Daoy (cell line): ENCODE data around the gene INSR. TPM values are rescaled to one million over a fixed set of nuclear protein-coding genes. Genes with fewer than 3 reads are reported as not detected.

Experiments used
- DNase-seq: peaks from one replicate; pipeline ENCODE4 v3.0.0-alpha.2; 2015; ENCODE audit warnings: low read depth
- total RNA-seq: library from RNA; depleted of rRNA; stranded (reverse); fragments of >200 nt; shearing (Covaris generic); gene quantifications from 2 replicates; pipeline ENCODE4 v1.2.3, GENCODE V29; 2014

The INSR gene
- total RNA-seq, 1 experiment from 2014 or later = 8.9 TPM

DNA sequence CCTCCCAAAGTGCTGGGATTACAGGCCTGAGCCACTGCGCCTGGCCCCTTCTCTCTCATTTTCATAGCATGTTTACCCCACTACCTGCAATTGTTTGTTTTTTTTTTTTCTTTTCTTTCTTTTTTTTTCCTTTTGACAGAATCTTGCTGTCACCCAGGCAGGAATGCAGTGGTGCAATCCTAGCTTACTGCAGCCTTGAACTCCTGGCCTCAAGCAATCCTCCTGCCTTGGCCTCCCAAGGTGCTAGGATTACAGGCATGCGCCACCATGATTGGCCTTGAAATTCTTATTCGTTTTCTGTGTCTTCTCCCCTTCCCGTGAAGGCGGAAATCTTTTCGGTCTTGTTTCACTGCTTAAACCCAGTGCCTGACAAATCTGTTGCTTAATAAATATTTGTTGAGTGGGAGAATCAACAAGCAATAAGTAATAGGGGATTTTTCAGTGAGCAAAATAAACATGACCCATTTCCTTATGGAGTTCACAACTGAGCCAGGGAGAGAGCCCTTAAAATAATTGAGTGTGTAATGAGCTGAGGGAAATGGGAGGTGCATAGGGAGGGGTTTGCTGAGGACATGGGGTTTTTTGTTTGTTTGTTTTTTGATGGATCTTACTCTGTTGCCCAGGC lies 1.8 kb upstream of the INSR start:
- no peak for DNase-seq

DNA sequence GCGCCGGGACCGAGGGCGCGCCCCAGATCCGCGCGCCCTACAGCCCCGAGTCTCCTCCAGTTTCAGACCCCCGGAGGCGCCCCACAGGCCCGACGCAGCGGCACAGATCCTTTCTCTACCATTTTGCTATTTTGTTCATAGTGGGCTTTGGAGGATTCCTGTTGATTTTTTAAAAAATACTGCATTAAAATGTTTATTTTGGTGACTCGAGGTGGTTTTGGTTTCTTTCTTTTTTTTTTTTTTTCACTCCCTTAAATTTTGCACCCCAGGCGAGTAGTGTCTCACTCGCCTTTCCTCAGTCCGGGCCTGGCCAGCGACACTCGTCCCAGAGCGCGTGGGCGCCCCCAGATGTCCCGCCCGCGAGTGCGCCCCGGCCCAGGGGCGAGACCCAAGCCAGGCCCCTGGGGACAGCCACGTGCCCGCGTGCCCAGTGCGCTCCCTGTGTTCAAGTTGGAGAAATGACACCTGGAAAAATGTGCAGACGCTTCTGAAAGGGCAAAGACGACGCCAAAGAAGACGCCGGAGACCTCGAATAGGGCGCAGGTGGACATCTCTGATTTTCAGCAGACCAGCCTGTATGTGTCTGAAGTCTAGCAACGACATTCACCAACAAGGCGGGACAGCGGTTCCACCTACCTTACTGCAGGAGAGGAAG lies 471 bp upstream of the INSR start:
- peak; percentile 75 for DNase-seq

DNA sequence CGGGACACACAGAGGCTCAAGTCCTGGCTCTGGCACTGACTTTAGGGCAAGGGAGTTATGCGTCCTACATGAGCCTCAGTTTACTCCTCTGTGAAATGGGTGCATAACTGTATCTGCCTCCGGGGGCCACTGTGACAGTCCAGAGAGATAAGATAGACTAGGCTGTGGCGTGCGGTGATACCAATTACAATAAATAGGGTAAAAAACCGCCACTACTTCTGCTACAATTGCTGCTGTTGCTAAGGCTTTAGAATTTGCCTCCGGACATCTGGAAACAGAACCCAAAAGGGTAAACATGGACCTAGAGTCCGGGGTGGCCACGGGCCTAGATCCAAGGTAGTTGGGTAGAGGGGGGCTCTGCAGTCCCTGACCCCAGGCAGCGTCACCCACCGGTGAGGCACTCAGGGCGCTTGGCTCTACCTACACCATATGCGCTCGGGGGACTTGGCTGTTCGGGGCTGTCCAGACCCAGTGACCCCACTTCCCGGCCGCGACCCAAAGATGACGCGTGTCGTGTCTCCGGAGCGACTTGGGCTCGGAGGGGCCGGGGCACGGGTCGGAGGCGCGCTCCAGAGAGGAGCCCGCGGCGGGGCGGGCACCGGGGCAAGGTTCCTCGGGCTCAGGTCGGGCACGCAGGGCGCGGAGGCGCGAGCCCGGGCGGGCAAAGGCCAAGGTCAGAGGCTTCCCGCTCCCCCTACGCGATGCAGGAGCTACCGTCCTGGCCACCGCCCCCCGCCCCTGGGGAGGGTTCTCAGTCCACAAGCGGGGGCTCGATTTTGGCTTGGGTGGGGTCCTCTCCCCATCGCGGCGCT lies 1.1 kb downstream of the INSR start:
- DNase-seq = no peak

DNA sequence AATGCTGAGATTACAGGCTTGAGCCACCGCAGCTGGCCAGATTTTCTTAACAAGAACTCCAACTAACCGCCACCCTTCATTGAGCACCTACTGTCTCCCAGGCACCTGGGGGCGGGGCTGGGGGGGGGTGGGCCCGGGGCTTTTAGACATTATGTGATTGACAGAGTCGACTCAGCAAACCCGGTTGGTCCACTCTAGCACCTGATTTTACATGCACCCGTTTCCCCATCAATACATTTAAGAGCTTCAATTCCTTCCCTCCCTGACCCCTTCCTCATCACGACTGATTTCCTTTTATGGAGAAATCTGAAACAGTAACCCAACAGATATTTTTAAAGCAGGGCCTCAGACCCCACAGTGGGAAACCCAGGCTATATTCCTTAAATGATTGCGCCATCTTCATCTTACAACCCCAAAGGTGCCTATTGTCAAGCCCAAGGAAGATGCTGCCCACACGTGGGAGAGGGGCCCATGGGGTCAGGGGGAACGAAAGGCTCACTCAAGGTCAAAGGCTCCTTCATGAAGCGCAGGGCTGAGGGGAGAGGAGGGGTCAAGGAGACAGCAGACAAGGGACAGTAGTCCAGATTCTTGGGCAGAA lies 1.8 kb downstream of the INSR start:
- no peak for DNase-seq

DNA sequence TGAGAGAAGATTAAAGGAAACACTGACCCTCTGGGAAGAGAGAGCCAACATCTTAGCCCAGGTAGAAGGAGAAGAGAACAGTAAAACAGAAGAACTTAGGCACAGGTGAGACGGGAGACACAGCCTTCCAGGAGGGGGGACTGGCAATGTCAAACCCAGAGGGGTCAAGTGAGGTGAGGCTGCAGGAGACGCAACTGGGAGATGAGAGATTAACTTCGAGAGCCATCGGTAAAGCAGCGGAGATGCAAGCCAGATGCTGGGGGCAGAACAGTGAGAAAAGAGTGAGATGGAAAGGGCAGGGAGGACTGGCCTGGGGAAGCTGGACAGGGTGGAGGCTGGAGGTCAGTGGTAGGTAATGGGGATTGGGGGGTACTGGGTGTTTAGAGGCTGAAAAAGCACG lies 5.2 kb downstream of the INSR start:
- no peak for DNase-seq

DNA sequence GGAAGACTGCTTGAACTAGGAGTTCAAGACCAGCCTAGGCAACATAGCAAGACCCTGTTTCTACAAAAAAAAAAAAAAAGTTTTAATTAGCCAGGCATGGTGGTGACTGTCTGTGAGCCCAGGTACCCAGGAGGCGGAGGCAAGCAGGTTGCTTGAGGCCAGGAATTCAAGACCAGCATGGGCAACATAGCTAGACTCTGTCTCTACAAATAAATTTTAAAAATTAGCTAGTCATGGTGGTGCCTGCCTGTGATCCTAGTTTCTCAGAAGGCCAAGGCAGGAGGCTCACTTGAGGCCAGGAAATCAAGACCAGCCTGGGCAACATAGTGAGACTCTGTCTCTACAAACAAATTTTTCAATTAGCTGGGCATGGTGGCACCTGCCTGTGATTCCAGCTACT lies 6.1 kb downstream of the INSR start:
- no peak for DNase-seq

DNA sequence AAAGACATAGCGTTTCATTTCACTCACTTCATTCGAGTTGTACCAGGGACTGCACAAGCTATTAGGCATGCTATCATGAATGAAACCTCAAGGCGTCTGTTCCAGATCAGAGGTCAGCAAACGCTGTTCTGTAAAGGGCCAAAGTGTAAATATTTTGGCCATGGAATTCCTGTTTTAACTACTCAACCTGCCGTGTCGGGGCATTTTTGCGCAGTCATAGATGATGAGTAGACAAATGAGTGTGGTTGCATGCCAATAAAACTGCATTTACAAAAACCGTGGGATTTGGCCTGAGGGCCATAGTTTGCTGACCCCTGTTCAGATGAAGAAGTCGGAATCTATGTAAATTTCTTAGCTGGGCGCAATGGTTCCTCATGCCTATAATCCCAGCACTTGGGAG lies 6.5 kb downstream of the INSR start:
- DNase-seq = peak; percentile 60

DNA sequence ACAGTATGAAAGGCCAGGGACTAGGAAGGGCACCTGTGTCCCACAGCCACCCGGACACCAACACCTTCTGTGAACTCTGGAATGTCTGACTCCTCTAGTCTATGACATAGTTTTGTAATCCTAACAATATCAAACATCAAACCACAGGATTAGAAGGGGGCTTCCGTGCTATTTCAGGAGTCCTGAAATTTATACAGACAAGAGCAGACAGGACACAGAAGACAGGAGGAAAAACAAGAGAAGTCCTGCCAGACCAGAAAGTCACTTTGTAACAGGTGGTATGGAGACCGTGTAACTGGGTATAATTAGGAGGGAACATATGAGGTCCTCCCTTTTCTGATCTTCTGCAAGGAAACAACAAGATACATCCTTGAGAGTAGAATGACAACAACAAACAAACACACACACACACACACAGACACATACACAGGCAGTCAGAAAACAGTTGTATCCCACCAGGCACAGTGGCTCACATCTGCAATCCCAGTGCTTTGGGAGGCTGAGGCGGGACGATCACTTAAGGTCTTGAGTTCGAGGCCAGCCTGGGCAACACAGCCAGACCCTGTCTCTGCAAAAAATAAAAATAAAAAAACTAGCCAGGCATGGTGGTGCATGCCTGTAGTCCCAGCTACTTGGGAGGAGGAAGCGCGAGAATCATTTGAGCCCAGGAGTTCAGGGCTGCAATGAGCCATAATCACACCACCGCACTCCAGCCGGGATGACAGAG lies 13.1 kb downstream of the INSR start:
- no peak for DNase-seq

DNA sequence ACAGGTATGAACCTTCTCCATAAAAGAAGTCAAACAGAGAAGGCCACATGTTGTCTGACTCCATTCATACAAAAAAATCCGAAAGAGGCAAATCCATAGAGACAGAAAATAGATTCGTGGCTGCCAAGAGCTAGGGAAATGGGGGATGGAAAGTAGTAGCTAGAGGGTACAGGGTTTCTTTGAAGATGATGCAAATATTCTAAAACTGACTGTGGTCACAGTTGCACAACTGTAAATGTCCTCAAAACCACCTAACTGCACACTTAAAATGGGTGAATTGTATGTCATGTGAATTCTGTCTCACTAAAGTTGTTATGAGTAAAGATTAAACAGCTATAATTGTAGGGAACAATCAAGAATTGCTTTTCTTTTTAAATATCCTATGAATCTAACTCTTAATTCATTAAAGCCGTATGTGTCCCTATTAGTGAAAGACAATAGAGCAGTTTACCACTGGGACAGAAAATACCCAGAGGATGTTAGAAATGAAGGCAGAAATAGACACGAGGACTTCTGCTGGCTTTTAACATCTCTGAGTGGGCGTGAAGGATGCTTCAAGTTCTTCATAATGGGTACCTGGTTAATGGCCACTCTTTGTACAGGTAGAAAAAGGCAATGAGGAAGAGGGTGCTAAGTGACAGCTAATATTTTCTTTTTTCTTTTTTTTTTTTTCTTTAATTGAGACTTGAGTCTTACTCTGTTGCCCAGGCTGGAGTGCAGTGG lies 21.2 kb downstream of the INSR start:
- DNase-seq = no peak

DNA sequence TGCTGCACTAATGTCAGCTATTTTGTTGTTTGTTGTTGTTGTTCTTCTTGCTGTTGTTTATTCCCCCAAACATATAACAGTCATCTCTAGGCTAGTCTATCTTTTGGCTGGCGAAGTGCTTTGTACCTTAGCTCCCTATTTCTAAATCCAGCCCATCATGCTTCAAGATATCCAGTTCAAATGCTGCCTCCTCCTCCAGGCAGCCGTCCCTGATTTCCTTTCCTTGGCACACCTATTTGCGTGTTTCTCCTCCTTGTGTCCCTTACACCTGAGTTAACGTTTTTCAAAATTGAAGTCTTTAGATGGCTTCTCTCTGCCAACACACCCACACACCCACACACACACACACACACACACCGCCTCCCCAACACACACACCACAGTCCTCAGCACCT lies 25.5 kb downstream of the INSR start:
- DNase-seq = no peak

DNA sequence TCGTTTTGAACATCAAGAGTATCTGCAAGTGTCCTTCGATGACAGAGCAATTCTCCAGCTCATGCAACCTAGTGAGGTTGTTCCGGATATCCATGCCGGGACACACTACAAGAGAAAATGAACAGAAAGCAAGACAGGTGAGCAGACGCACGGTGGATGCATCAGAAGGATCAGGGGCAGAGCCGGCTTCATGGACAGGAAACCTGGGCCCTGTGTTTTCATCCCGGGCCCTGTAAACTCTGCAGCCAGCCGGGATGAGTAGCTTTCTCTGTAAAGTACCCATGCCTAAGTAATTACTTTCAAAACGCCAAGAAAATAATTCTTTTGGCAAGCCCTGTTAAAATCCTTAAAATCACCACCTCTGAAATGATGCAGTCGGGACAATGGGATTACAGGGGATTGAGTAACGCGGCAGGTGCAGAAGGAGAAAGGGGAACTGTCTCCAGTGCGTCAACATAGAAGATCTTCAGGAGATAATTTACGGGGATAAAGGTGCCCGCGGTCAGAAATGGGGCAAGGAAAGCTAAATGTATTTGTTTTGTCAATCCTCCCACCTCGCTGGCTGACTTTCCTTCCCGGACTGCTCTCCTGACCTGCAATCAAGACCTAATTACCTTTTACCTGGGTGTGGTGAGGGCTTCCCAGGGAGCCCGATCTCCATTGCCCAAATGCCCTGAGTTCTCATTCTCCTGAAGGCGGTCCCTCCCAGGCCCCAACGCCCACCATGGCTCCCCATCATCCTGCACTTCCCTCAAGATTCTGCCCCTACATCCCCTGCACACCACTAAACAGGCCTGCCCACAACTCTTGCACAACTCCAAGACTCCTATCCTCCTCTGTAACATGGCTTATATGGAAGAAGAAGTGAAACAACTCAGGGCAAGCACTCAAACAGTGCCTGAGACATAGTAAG lies 26.2 kb downstream of the INSR start:
- DNase-seq = no peak

DNA sequence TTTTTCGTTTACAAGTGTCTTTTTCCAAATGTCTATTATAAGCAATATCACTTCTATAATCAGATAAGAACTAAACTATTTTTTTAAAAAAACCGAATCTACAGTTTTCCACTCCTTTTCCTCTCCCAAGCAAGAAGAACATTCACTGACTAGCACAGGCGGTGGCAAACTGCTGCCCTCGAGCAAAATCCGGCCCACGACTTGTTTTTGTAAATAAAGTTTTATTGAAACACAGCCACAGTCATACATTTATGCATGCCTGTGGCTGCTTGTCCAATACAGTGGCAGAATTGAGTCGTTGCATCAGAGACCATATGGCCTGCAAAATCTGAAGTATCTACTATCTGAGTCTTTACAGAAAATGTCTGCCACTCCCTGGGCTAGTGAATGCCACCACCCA lies 27.4 kb downstream of the INSR start:
- DNase-seq = no peak

DNA sequence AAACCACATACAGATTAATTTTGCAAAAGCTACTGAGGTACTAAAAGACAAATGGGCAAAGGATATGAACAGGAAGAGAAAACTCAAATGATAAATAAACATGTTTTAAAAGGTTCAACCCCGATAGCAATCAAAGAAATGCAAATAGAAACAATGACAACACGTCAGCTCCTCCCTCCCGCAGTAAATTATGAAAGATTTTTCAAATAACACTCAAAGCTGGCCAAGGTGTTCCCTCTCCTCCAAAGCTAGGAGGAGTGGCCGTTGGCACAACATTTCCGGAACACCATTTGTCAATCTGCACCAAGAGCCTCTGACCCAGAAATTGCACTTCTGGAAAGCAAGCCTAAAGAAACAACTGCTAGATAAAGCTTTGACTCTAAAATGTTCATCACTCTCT lies 28.3 kb downstream of the INSR start:
- no peak for DNase-seq

DNA sequence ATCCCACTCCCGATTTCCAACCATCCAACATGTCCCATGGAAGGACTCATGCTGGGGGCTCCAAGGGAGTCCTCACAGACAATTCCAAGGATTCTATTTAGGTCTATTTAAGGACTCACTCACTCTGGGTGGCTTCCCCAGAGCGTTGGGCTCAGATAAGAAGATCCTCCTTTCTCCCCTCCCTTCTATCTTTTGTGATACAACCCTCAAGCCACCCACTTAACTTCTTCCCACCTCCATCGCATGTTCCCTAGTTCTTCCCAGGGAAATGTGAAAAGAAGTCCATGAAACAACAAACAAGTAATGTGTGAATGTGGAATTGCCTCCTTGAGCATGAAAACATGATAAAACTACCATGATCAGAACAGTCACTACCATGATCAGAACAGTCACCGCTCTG lies 29.4 kb downstream of the INSR start:
- no peak for DNase-seq

DNA sequence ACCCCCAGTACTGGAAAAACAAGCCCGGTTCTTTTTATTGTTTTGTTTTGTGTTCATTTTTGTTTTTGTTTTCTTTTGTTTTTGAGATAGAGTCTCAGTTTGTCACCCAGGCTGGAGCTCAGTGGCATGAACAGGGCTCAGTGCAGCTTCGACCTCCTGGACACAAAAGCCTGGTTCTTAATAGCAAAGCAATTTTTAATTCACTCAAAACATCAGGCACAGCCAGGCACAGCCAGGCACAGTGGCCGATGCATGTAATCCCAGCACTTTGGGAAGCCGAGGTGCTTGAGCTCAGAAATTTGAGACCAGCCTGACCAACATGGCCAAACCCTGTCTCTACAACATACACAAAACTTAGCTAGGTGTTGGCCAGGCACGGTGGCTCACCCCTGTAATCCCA lies 30.7 kb downstream of the INSR start:
- no peak for DNase-seq

DNA sequence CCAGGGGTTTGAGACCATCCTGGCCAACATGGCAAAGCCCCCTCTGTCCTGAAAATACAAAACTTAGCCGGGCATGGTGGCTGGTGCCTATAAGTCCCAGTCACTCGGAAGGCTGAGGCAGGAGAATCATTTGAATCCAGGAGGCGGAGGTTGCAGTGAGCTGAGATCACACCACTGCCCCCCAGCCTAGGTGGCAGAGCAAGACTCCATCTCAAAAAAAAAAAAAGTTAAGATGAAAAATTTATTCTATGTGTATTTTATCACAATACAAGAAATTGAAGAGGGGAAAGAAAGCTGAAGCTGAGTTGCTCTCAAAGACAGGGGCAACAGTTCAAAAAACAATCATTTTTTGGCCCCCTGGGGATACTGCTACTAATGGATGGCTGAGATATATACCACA lies 31.1 kb downstream of the INSR start:
- no peak for DNase-seq

DNA sequence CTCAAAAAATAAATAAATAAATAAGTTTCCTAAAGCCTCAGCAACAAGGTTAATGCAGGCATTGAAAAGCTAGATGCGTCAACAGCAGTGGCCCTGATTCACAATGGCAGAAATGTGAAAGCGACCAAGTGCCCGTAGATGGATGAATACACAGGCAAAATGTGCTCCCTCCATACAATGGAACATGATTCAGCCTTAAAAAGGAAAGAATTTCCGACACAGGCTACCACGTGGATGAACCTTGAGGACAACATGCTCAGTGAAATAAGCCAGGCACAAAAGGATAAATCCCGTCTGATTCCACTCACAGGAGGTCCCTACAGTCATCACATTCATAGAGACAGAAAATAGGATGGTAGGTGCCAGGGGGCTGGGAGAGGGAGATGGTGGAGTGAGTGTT lies 31.7 kb downstream of the INSR start:
- no peak for DNase-seq

DNA sequence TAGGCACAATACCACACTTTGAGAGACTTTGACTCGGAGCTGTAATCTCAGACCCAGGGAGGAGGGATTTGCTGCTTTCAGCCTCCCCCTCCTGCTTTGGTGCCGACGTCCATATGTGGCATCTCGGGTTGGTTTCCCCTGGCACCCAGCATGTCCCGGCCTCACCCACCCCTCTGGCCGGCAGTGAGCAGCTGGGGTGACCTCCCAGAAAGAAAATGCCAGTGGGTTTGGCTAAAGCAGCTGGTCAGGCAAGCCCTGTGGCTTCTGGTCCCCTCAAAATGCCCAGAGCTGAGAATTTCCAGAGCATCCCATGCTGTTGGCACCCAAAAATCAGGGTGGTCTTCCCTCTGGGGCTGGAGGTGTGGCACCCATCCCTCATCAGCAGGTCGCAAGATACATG lies 34.1 kb downstream of the INSR start:
- DNase-seq = no peak

DNA sequence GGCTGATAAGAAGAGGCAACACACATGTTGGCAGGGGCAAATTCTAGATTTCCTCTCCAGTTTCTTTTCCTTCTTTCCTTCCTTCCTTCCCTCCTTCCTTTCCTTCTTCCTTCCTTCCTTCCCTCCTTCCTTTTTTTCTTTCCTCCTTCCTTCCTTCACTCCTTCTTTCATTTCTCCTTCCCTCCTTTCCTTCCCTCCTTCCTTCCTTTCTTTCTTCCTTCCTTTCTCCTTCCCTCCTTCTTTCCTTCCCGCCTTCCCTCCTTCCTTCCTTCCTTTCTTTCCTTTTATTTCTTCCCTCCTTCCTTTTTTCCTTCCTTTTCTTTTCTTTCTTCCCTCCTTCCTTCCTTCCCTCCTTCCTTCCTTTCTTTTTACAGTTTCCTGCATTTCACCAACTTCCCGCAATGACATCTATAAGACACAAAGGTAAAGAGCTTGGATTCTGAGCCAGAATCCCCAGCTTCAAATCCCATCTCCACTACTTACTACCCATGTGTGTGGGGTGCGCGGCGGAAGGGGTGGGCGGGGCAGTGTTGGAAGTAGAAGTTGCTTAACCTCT lies 35.3 kb downstream of the INSR start:
- no peak for DNase-seq
